ENCODE measurements around the gene CD37. TPM values are rescaled to one million over a fixed set of nuclear protein-coding genes. Genes with fewer than 3 reads are reported as not detected.
"Not testable (repeated sequence)": the region's sequence is repeated elsewhere in the genome, so short reads cannot be mapped to it uniquely, and the experiment has no call there.

CD37 gene
- total RNA-seq, 1 experiment from 2014 or later: 0.76 TPM

- H4K20me1 ChIP-seq (ENCODE audit: insufficient read depth); H3K36me3 ChIP-seq (ENCODE audit: control insufficient read depth in 1 of 2, insufficient read depth in 2 of 2, low read length in 2 of 2); H3K27me3 ChIP-seq (ENCODE audit: insufficient read depth, low read length); H3K4me2 ChIP-seq (ENCODE audit: low read length); H3K9ac ChIP-seq (ENCODE audit: low read length); H3K79me2 ChIP-seq (ENCODE audit: insufficient read depth, low read length); DNase-seq (ENCODE audit: low read depth, low spot score); RAD21 ChIA-PET (ENCODE audit: low non-redundant PET in 1 of 2, low total read pairs in 2 of 2, uncharacterized antibody in 2 of 2, unreplicated experiment in 2 of 2); POLR2A ChIA-PET; H3K4me1 ChIP-seq (ENCODE audit: control insufficient read depth in 1 of 2, insufficient read depth in 2 of 2, low read length in 2 of 2); CTCF ChIA-PET; intact Hi-C loops (cut with micrococcal nuclease); BruUV-seq (replicated peaks); H2AFZ ChIP-seq (ENCODE audit: low read depth, low read length, poor library complexity, severe bottlenecking); H3K9me3 ChIP-seq (ENCODE audit: control insufficient read depth in 1 of 2, insufficient read depth in 1 of 2, low read depth in 1 of 2, low read length in 2 of 2); H3K9me2 ChIP-seq (ENCODE audit: insufficient read depth); H3K27ac ChIP-seq (ENCODE audit: low read depth, low read length); H3K4me3 ChIP-seq (replicated peaks in 1 of 2; ENCODE audit: low read depth in 1 of 2, low read length in 2 of 2): not testable (repeated sequence)
- TF ChIP-seq CTCF (IDR thresholded peaks at IDR 0.05 in 2 of 3, conservative IDR thresholded peaks at IDR 0.05 in 1 of 3; ENCODE audit: borderline replicate concordance in 1 of 3, insufficient read depth in 1 of 3, low read depth in 2 of 3, low read length in 2 of 3) (peak in 2 of 3 experiments; percentile 4 to 9; a peak in 1 of 6 replicates), RAD21 (IDR thresholded peaks at IDR 0.05; ENCODE audit: low read depth) (peak; percentile 20; the same call in 1 of the 2 replicates)
- 0 out of 2 replicates have a peak, but pooled peaks have one; percentile 46 for ATAC-seq
Measured at GRCh38 chr19:49306734-49307133, 28.5 kb upstream of the CD37 start.

- Histone ChIP-seq H3K4me1 (ENCODE audit: control insufficient read depth in 1 of 2, insufficient read depth in 2 of 2, low read length in 2 of 2) (no peaks in the 10 kb centered on the region), H3K27me3 (ENCODE audit: insufficient read depth, low read length) (no peaks in the 10 kb centered on the region), H4K20me1 (ENCODE audit: insufficient read depth) (no peaks in the 10 kb centered on the region), H3K9me2 (ENCODE audit: insufficient read depth) (no peaks in the 10 kb centered on the region), H3K4me3 (replicated peaks in 1 of 2; ENCODE audit: low read depth in 1 of 2, low read length in 2 of 2) (no peak overlapping the region), H3K9ac (ENCODE audit: low read length) (no peak overlapping the region), H2AFZ (ENCODE audit: low read depth, low read length, poor library complexity, severe bottlenecking) (no peak overlapping the region), H3K4me2 (ENCODE audit: low read length) (no peak overlapping the region), H3K79me2 (ENCODE audit: insufficient read depth, low read length) (no peaks in the 10 kb centered on the region), H3K36me3 (ENCODE audit: control insufficient read depth in 1 of 2, insufficient read depth in 2 of 2, low read length in 2 of 2) (peaks cover 0 to 2% of the 10 kb centered on the region in 2 experiments; a peak in 1 of 4 replicates), H3K27ac (ENCODE audit: low read depth, low read length) (no peak overlapping the region), H3K9me3 (ENCODE audit: control insufficient read depth in 1 of 2, insufficient read depth in 1 of 2, low read depth in 1 of 2, low read length in 2 of 2) (no peaks in the 10 kb centered on the region)
- POLR2A ChIA-PET: no interaction called here
- intact Hi-C loops (cut with micrococcal nuclease): no loop called here
- TF ChIP-seq CTCF (IDR thresholded peaks at IDR 0.05 in 2 of 3, conservative IDR thresholded peaks at IDR 0.05 in 1 of 3; ENCODE audit: borderline replicate concordance in 1 of 3, insufficient read depth in 1 of 3, low read depth in 2 of 3, low read length in 2 of 3) (no peak), CEBPB (IDR thresholded peaks at IDR 0.05; ENCODE audit: low read depth) (no peak), JUND (IDR thresholded peaks at IDR 0.05) (no peak), POLR2AphosphoS5 (IDR thresholded peaks at IDR 0.05; ENCODE audit: low read depth, low read length) (no peak), SP1 (IDR thresholded peaks at IDR 0.05; ENCODE audit: low read depth) (no peak), TCF7L2 (IDR thresholded peaks at IDR 0.05; ENCODE audit: borderline replicate concordance, extremely low read depth, insufficient read depth, insufficient read length) (no peak), EZH2 (IDR thresholded peaks at IDR 0.05) (no peak), EZH2phosphoT487 (IDR thresholded peaks at IDR 0.05; ENCODE audit: borderline replicate concordance) (no peak), ATF3 (IDR thresholded peaks at IDR 0.05) (no peak), SIN3A (IDR thresholded peaks at IDR 0.05; ENCODE audit: low read depth) (no peak), ZNF274 (IDR thresholded peaks at IDR 0.05; ENCODE audit: low read depth, low read length) (no peak), FOSL1 (IDR thresholded peaks at IDR 0.05; ENCODE audit: low read depth) (no peak), YY1 (IDR thresholded peaks at IDR 0.05; ENCODE audit: extremely low read depth, insufficient replicate concordance, low read depth, low read length) (no peak), EGR1 (IDR thresholded peaks at IDR 0.05; ENCODE audit: low read depth) (no peak), CBX3 (IDR thresholded peaks at IDR 0.05; ENCODE audit: low read depth) (no peak), SRF (IDR thresholded peaks at IDR 0.05; ENCODE audit: low read depth) (no peak)
- BruUV-seq (replicated peaks): no TSS peak
- ATAC-seq (no peak), DNase-seq (ENCODE audit: low read depth, low spot score) (no peak)
- CTCF ChIA-PET: no interaction called here
- RAD21 ChIA-PET (ENCODE audit: low non-redundant PET in 1 of 2, low total read pairs in 2 of 2, uncharacterized antibody in 2 of 2, unreplicated experiment in 2 of 2): no interaction called here
Measured at GRCh38 chr19:49309087-49309486, 26.1 kb upstream of the CD37 start.
